DMS53 treated with DMSO at 0.1 percent for 48 hours (cell line): ENCODE results near the gene RNGTT.
"Not testable (repeated sequence)": the region's sequence is repeated elsewhere in the genome, so short reads cannot be mapped to it uniquely, and the experiment has no call there.

Experiments
- DNase-seq: peaks from one replicate; lab custom pipeline; 2025; ENCODE audit not compliant: unreplicated experiment; lab: John Stamatoyannopoulos, UW

RNGTT gene

GRCh38 chr6:88823998-88824397 lies 139.4 kb downstream of the RNGTT start:
- DNase-seq = peak; percentile 6

GRCh38 chr6:88815491-88815890 lies 147.9 kb downstream of the RNGTT start:
- no peak for DNase-seq

- DNase-seq = no peak
Observed at GRCh38 chr6:88814909-88815308, 148.5 kb downstream of the RNGTT start.

GRCh38 chr6:88813045-88813444 lies 150.4 kb downstream of the RNGTT start:
- DNase-seq = no peak

GRCh38 chr6:88810701-88811100 lies 152.7 kb downstream of the RNGTT start:
- DNase-seq = no peak

- DNase-seq = no peak
Observed at GRCh38 chr6:88810089-88810488, 153.3 kb downstream of the RNGTT start.

- no peak for DNase-seq
Observed at GRCh38 chr6:88808381-88808780, 155.0 kb downstream of the RNGTT start.

GRCh38 chr6:88807622-88808021 lies 155.8 kb downstream of the RNGTT start:
- no peak for DNase-seq

- no peak for DNase-seq
Observed at GRCh38 chr6:88806728-88807127, 156.7 kb downstream of the RNGTT start.

GRCh38 chr6:88804701-88805100 lies 158.7 kb downstream of the RNGTT start:
- no peak for DNase-seq

- DNase-seq = no peak
Observed at GRCh38 chr6:88785478-88785877, 177.9 kb downstream of the RNGTT start.

GRCh38 chr6:88780714-88781389 lies 182.6 kb downstream of the RNGTT start:
- peak; percentile 47 for DNase-seq

GRCh38 chr6:88775866-88776571 lies 187.4 kb downstream of the RNGTT start:
- DNase-seq = no peak

- not testable (repeated sequence) for DNase-seq
Observed at GRCh38 chr6:88768114-88768513, 195.3 kb downstream of the RNGTT start.

- no peak for DNase-seq
Observed at GRCh38 chr6:88764081-88764480, 199.3 kb downstream of the RNGTT start.

- DNase-seq = no peak
Observed at GRCh38 chr6:88763160-88763559, 200.3 kb downstream of the RNGTT start.

- DNase-seq = no peak
Observed at GRCh38 chr6:88761237-88762031, 202.0 kb downstream of the RNGTT start.

GRCh38 chr6:88760091-88760490 lies 203.3 kb downstream of the RNGTT start:
- DNase-seq = no peak

GRCh38 chr6:88750936-88751335 lies 212.5 kb downstream of the RNGTT start:
- no peak for DNase-seq

- no peak for DNase-seq
Observed at GRCh38 chr6:88749849-88750248, 213.6 kb downstream of the RNGTT start.

GRCh38 chr6:88748141-88748540 lies 215.3 kb downstream of the RNGTT start:
- no peak for DNase-seq

- DNase-seq = no peak
Observed at GRCh38 chr6:88741939-88742338, 221.5 kb downstream of the RNGTT start.
